Vagina (tissue), 2 donors: ENCODE data around the gene ZNF541.

Experiments used
- POLR2A ChIP-seq, 2 donors: fragments of 450-650 bp; IDR thresholded peaks; one replicate each; pipeline ENCODE4 v1.6.1; 2017; ENCODE audit warnings: antibody characterized with exemption in 2 of 2, mild to moderate bottlenecking in 2 of 2, moderate library complexity in 2 of 2
- TF ChIP-seq, protein P1 (sequence below), 3 experiments: fragments of 450-650 bp in 2 of 3; fragments of 200-600 bp in 1 of 3; sonication (generic) in 1 of 3; IDR thresholded peaks; one replicate each; pipeline ENCODE4 v1.5.1; 2017 to 2019; ENCODE audit warnings: antibody characterized with exemption in 3 of 3, mild to moderate bottlenecking in 2 of 3, moderate library complexity in 2 of 3

DNA sequence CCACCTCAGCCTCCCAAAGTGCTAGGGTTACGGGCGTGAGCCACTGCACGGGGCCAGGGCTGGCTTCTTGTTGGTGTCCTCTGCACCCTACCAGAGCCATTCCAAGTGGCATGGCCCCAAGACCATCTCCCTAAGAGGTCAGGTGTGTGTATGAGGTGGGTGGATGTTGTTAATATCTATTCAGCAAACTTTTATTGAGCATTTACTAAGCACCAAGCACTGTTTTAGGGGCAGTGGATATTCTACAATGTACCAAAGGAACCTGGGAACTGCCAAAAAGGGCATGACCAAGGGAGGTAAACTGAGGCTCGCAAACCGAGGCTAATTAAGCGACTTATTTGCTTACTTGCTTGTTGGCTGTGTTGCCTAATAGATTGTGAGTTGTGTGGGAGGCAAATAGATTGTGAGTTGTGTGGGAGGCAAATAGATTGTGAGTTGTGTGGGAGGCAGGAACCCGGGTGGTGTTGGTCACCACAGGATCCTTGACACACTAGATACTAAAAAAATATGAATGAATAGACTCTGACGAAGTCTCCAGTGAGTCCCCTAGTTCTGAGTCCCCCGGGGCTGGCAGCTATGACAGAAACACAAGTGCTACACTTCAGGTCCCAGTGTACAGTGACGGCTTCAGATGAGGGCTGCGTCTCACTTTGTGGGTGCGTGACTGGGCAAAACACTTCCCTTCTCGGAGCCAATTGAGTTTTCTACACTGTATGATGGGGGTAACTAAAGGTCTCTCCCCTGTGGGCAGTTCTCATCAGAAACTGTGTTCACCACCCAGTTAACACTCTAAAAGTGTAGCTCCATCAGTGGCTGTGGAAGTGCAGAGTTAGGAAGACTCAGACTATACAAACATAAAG is 31.0 kb upstream of the ZNF541 start:
- TF ChIP-seq, protein P1, sequence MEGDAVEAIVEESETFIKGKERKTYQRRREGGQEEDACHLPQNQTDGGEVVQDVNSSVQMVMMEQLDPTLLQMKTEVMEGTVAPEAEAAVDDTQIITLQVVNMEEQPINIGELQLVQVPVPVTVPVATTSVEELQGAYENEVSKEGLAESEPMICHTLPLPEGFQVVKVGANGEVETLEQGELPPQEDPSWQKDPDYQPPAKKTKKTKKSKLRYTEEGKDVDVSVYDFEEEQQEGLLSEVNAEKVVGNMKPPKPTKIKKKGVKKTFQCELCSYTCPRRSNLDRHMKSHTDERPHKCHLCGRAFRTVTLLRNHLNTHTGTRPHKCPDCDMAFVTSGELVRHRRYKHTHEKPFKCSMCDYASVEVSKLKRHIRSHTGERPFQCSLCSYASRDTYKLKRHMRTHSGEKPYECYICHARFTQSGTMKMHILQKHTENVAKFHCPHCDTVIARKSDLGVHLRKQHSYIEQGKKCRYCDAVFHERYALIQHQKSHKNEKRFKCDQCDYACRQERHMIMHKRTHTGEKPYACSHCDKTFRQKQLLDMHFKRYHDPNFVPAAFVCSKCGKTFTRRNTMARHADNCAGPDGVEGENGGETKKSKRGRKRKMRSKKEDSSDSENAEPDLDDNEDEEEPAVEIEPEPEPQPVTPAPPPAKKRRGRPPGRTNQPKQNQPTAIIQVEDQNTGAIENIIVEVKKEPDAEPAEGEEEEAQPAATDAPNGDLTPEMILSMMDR (IDR thresholded peaks at IDR 0.05) = no peak
- TF ChIP-seq POLR2A (IDR thresholded peaks at IDR 0.05) = no peak
